ENCODE data around the gene GTSE1. TPM values are rescaled to one million over a fixed set of nuclear protein-coding genes. Genes with fewer than 3 reads are reported as not detected.

The GTSE1 gene
- total RNA-seq, 1 experiment from 2014 or later: 42.6 TPM

- Histone ChIP-seq H3K14ac (ENCODE audit: insufficient read depth, low read length) (no peak overlapping the region), H3K56ac (ENCODE audit: insufficient read length, low read depth, low read length) (no peak overlapping the region), H3K4me2 (ENCODE audit: insufficient read depth, insufficient read length, low read length) (no peak overlapping the region), H2BK12ac (ENCODE audit: insufficient read length, low read depth, low read length) (no peak overlapping the region), H3K79me1 (ENCODE audit: insufficient read depth, low read depth, low read length, poor library complexity, severe bottlenecking) (no peaks in the 10 kb centered on the region), H2BK15ac (ENCODE audit: low read depth, low read length) (no peak overlapping the region), H4K5ac (ENCODE audit: insufficient read length, low read depth, low read length) (no peak overlapping the region), H2BK5ac (ENCODE audit: insufficient read length, low read length) (no peak overlapping the region), H4K20me1 (ENCODE audit: control insufficient read depth, insufficient read depth, insufficient read length) (peaks cover 5% of the 10 kb centered on the region), H3K79me2 (ENCODE audit: insufficient read depth, low read length) (0 out of 2 replicates have a peak, but pooled peaks cover 2% of the 10 kb centered on the region), H3K27ac (ENCODE audit: insufficient read length, low read depth, low read length) (no peak overlapping the region), H3K4ac (ENCODE audit: low read depth, low read length) (no peak overlapping the region), H3K9ac (ENCODE audit: extremely low read depth, insufficient read length, low read length) (no peak overlapping the region), H2AK5ac (ENCODE audit: insufficient read length, low read length) (no peak overlapping the region), H3T11ph (ENCODE audit: low read length) (no peak overlapping the region), H3K27me3 (ENCODE audit: insufficient read depth, low read length) (no peaks in the 10 kb centered on the region), H3K18ac (ENCODE audit: insufficient read length, low read depth, low read length) (no peak overlapping the region), H2BK120ac (ENCODE audit: low read depth, low read length, poor library complexity, severe bottlenecking) (no peak overlapping the region), H3K9me3 (ENCODE audit: control insufficient read depth, low read depth, low read length) (no peaks in the 10 kb centered on the region), H3K23ac (ENCODE audit: insufficient read length, low read depth, low read length) (no peak overlapping the region), H4K8ac (replicated peaks; ENCODE audit: insufficient read length, low read depth, low read length) (no peak overlapping the region), H3K4me1 (ENCODE audit: insufficient read depth, low read length) (no peaks in the 10 kb centered on the region), H2BK20ac (ENCODE audit: low read depth, low read length, poor library complexity, severe bottlenecking) (no peak overlapping the region), H3K23me2 (ENCODE audit: insufficient read length, low read depth, low read length, poor library complexity, severe bottlenecking) (no peaks in the 10 kb centered on the region), H2AFZ (ENCODE audit: low read length) (no peak overlapping the region), H4K91ac (ENCODE audit: insufficient read length, low read depth, low read length) (no peak overlapping the region)
- Mint-ChIP-seq H3K9me3 (no peaks in the 10 kb centered on the region), H3K4me1 (no peaks in the 10 kb centered on the region), H3K27ac (peak overlapping the region in 1 of 3 experiments; percentile 82; a peak in 2 of 7 replicates), H3K27me3 (ENCODE audit: low read depth) (no peaks in the 10 kb centered on the region), H3K36me3 (ENCODE audit: insufficient read depth in 1 of 3, low read depth in 3 of 3) (peaks cover 30 to 93% (median 75%) of the 10 kb centered on the region in 3 experiments; a peak in 6 of 7 replicates), H3K4me3 (no peak overlapping the region)
- no peak for DNase-seq
- TF ChIP-seq, protein P1, sequence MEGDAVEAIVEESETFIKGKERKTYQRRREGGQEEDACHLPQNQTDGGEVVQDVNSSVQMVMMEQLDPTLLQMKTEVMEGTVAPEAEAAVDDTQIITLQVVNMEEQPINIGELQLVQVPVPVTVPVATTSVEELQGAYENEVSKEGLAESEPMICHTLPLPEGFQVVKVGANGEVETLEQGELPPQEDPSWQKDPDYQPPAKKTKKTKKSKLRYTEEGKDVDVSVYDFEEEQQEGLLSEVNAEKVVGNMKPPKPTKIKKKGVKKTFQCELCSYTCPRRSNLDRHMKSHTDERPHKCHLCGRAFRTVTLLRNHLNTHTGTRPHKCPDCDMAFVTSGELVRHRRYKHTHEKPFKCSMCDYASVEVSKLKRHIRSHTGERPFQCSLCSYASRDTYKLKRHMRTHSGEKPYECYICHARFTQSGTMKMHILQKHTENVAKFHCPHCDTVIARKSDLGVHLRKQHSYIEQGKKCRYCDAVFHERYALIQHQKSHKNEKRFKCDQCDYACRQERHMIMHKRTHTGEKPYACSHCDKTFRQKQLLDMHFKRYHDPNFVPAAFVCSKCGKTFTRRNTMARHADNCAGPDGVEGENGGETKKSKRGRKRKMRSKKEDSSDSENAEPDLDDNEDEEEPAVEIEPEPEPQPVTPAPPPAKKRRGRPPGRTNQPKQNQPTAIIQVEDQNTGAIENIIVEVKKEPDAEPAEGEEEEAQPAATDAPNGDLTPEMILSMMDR (conservative IDR thresholded peaks at IDR 0.05): no peak
- WGBS (ENCODE audit: extremely low coverage, insufficient read length, low lambda C conversion rate): no CpG with 5 or more reads among the region's 20 CpGs
Observed at GRCh38 chr22:46350646-46351045, 54.0 kb downstream of the GTSE1 start.

Data from H9 (cell line).